Panc1 (cell line): ENCODE measurements around the gene PIK3CD.

ENCODE experiments used
- REST ChIP-seq, 2 experiments: IDR thresholded peaks; 2 replicates each; pipeline ENCODE4 v1.6.1; 2011 to 2012; ENCODE audit warnings: low read depth in 2 of 2, control low read depth in 1 of 2, low read length in 1 of 2, mild to moderate bottlenecking in 1 of 2, moderate library complexity in 1 of 2; ENCODE audit not compliant: insufficient read depth in 1 of 2
- SIN3A ChIP-seq: IDR thresholded peaks from 2 replicates; pipeline ENCODE4 v1.6.1; 2012; ENCODE audit warnings: low read depth, mild to moderate bottlenecking, low read length, moderate library complexity, borderline replicate concordance; ENCODE audit not compliant: insufficient read depth
- TCF7L2 ChIP-seq: IDR thresholded peaks from 2 replicates; pipeline ENCODE4 v1.6.1; 2011; ENCODE audit warnings: mild to moderate bottlenecking, low read depth, low read length, inconsistent platforms
- TF ChIP-seq, protein P1 (sequence below): fragments of 450-650 bp; IDR thresholded peaks from 2 replicates; pipeline ENCODE4 v1.5.1; 2017; ENCODE audit warnings: mild to moderate bottlenecking

GRCh38 chr1:9654834-9655723 is 3.5 kb downstream of the PIK3CD start:
- TF ChIP-seq, protein P1, sequence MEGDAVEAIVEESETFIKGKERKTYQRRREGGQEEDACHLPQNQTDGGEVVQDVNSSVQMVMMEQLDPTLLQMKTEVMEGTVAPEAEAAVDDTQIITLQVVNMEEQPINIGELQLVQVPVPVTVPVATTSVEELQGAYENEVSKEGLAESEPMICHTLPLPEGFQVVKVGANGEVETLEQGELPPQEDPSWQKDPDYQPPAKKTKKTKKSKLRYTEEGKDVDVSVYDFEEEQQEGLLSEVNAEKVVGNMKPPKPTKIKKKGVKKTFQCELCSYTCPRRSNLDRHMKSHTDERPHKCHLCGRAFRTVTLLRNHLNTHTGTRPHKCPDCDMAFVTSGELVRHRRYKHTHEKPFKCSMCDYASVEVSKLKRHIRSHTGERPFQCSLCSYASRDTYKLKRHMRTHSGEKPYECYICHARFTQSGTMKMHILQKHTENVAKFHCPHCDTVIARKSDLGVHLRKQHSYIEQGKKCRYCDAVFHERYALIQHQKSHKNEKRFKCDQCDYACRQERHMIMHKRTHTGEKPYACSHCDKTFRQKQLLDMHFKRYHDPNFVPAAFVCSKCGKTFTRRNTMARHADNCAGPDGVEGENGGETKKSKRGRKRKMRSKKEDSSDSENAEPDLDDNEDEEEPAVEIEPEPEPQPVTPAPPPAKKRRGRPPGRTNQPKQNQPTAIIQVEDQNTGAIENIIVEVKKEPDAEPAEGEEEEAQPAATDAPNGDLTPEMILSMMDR, result no peak
- TF ChIP-seq REST (IDR thresholded peaks at IDR 0.05; ENCODE audit: insufficient read depth in 1 of 2, low read depth in 2 of 2, low read length in 1 of 2), result no peak
- no peak for TF ChIP-seq SIN3A
- TF ChIP-seq TCF7L2, result no peak
